Measurements from ENCODE around the gene UPK3A. TPM values are rescaled to one million over a fixed set of nuclear protein-coding genes. Genes with fewer than 3 reads are reported as not detected.

Gene UPK3A
- total RNA-seq, 4 donors from 2014 or later: 0.79 TPM; not detected in 3

- TF ChIP-seq EP300 (IDR thresholded peaks at IDR 0.05; ENCODE audit: low read depth) (no peak), CTCF (IDR thresholded peaks at IDR 0.05) (no peak), POLR2A (IDR thresholded peaks at IDR 0.05) (no peak), POLR2AphosphoS5 (IDR thresholded peaks at IDR 0.05) (no peak)
- WGBS, 2 donors (ENCODE audit: low coverage in 1 of 2): 91 to 100% methylated on average over 2 to 15 of the region's 15 CpGs
Measured at GRCh38 chr22:45237065-45237990, 47.4 kb upstream of the UPK3A start.

DNA sequence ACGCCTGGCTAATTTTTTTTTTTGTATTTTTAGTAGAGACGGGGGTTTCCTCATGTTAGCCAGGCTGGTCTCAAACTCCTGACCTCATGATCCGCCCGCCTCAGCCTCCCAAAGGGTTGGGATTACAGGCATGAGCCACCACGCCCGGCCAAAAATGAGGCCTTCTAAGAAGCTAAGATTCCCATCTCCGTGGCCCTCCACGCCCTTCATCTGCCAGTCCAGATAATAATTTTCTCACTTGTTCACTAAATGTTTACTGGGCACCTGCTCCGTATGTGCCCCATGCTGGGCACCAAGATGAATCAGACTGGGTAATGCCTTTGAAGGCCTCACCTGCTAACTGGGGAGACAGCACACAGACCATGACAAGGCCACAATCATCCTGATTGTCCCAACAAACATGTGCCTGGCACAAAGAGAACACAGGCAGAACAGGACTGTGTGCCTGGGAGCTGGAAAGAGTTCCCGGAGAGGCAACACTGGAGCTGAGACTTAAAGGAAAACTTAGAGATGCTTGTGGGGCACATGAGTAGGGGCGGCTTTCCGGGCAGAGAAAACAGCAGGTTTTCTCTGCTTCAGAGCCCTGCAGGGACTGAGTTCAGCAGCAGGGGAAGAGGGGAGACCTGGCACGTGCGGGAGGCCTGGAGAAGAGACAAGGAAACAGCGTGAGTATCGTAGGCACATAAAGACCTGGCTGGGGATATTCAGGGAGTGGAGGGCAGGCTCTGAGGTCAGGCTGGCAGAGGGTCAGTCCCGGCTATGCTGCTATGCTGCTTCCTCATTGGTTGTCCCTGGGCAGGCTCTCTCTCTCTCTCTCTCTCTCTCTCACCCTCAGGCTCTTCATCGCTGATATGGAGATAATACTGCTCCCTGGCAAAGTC, 46.4 kb upstream of the UPK3A start:
- no peaks in the 10 kb centered on the region for H3K36me3 ChIP-seq
- no peaks in the 10 kb centered on the region for H3K9me3 ChIP-seq
- DNase-seq: no peak
- intact Hi-C loops (cut with DNase I; ENCODE audit: low total_unique reads): no loop called here
- in situ Hi-C loops (cut with MboI; ENCODE audit: low pct_ligation_motif_present in 1 of 4, low pct_unique_long_range_greater_than_20kb in 1 of 4, low sequenced_read_pairs in 3 of 4): no loop called here
- no peak overlapping the region for H3K4me3 ChIP-seq
- no peak overlapping the region for H3K27ac ChIP-seq
- H3K4me1 ChIP-seq: peaks cover 6 to 31% (median 21%) of the 10 kb centered on the region in 4 donors
- 91 to 92% methylated on average over 6 to 18 of the region's 18 CpGs for WGBS, 2 donors (ENCODE audit: low coverage in 1 of 2)
- TF ChIP-seq EP300 (IDR thresholded peaks at IDR 0.05; ENCODE audit: low read depth) (no peak), POLR2AphosphoS5 (IDR thresholded peaks at IDR 0.05) (no peak)
- H3K27me3 ChIP-seq: no peaks in the 10 kb centered on the region

More at GRCh38 chr22:45237065-45237990, 47.4 kb upstream of the UPK3A start:
- DNase-seq: no peak
- H3K36me3 ChIP-seq: no peaks in the 10 kb centered on the region
- in situ Hi-C loops (cut with MboI; ENCODE audit: low pct_ligation_motif_present in 1 of 4, low pct_unique_long_range_greater_than_20kb in 1 of 4, low sequenced_read_pairs in 3 of 4): no loop called here
- no peak overlapping the region for H3K27ac ChIP-seq
- intact Hi-C loops (cut with DNase I; ENCODE audit: low total_unique reads): no loop called here
- no peak overlapping the region for H3K4me3 ChIP-seq
- no peaks in the 10 kb centered on the region for H3K9me3 ChIP-seq
- H3K27me3 ChIP-seq: no peaks in the 10 kb centered on the region
- peaks cover 6 to 25% (median 18%) of the 10 kb centered on the region in 4 donors for H3K4me1 ChIP-seq

- peaks cover 6 to 31% (median 19%) of the 10 kb centered on the region in 4 donors for H3K4me1 ChIP-seq
- no peaks in the 10 kb centered on the region for H3K27me3 ChIP-seq
- no peak for TF ChIP-seq CTCF (IDR thresholded peaks at IDR 0.05)
- no peak for TF ChIP-seq EP300 (IDR thresholded peaks at IDR 0.05; ENCODE audit: low read depth)
- no peak for TF ChIP-seq POLR2AphosphoS5 (IDR thresholded peaks at IDR 0.05)
- TF ChIP-seq POLR2A (IDR thresholded peaks at IDR 0.05): no peak
- intact Hi-C loops (cut with DNase I; ENCODE audit: low total_unique reads) (no loop called here), in situ Hi-C loops (cut with MboI; ENCODE audit: low pct_ligation_motif_present in 1 of 4, low pct_unique_long_range_greater_than_20kb in 1 of 4, low sequenced_read_pairs in 3 of 4) (no loop called here)
- H3K9me3 ChIP-seq: no peaks in the 10 kb centered on the region
- 71 to 100% methylated on average over 1 to 6 of the region's 6 CpGs for WGBS, 2 donors (ENCODE audit: low coverage in 1 of 2)
- H3K4me3 ChIP-seq: peak overlapping the region in 1 of 4 donors; percentile 90
- H3K36me3 ChIP-seq: no peaks in the 10 kb centered on the region
- H3K27ac ChIP-seq: no peak overlapping the region
- no peak for DNase-seq
Measured at GRCh38 chr22:45238957-45239680, 45.6 kb upstream of the UPK3A start.

DNA sequence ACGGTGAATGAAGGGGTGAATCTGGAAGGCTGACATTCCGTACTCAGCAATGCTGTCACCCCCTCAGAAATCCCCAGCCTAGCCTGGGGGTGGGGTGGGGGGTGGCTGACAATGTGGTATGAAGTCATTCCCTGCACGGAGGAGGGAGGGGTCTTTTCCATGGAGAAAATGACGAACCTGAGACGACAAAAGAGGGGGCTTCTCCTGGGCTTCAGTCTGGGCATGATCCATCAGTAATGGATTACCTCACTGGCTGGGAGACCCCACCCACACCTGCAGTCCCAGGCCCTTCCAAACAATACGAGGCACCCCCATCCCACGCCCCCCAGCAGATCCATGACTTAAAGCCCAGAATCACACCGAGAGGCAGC, 45.1 kb upstream of the UPK3A start:
- intact Hi-C loops (cut with DNase I; ENCODE audit: low total_unique reads): no loop called here
- Histone ChIP-seq H3K9me3 (no peaks in the 10 kb centered on the region), H3K27me3 (no peaks in the 10 kb centered on the region), H3K36me3 (no peaks in the 10 kb centered on the region), H3K4me3 (peak overlapping the region; percentile 54 to 90 (median 67)), H3K4me1 (peaks cover 6 to 31% (median 19%) of the 10 kb centered on the region in 4 donors), H3K27ac (peak overlapping the region in 2 of 4 donors; percentile 63 to 68)
- WGBS, 2 donors (ENCODE audit: low coverage in 1 of 2): 37% methylated on average over 8 of the region's 8 CpGs; no CpG with 5 or more reads in 1 of the 2 donors
- TF ChIP-seq EP300 (IDR thresholded peaks at IDR 0.05; ENCODE audit: low read depth) (no peak), CTCF (IDR thresholded peaks at IDR 0.05) (no peak), POLR2A (IDR thresholded peaks at IDR 0.05) (no peak), POLR2AphosphoS5 (IDR thresholded peaks at IDR 0.05) (no peak)
- no peak for DNase-seq
- in situ Hi-C loops (cut with MboI; ENCODE audit: low pct_ligation_motif_present in 1 of 4, low pct_unique_long_range_greater_than_20kb in 1 of 4, low sequenced_read_pairs in 3 of 4): loop anchor here in 1 of 4 donors (10.0 kb wide), 1 partner anchor 75 kb away; the partner anchor contains the start of gene NUP50
